GM13976 (cell line): ENCODE data around the gene DCDC2C.

ENCODE experiments used
- DNase-seq: peaks from one replicate; pipeline ENCODE4 v3.0.0; 2012; ENCODE audit warnings: low spot score
- CTCF ChIP-seq: IDR thresholded peaks from 2 replicates; pipeline ENCODE4 v1.5.1; 2012; ENCODE audit warnings: borderline replicate concordance, mild to moderate bottlenecking; ENCODE audit not compliant: insufficient read depth; ENCODE audit errors: extremely low read depth, missing control alignments, control extremely low read depth
- in situ Hi-C: fragments of 300-500 bp; cut with MboI; formaldehyde crosslinking; loops from one replicate; pipeline ENCODE4 v1.12.0; 2022; ENCODE audit warnings: low sequenced_read_pairs, mixed read lengths, inconsistent platforms; ENCODE audit not compliant: unreplicated experiment

The DCDC2C gene

GRCh38 chr2:3872451-3872850 lies 169.1 kb downstream of the DCDC2C start:
- in situ Hi-C loops = no loop called here
- no peak for TF ChIP-seq CTCF

GRCh38 chr2:3873899-3874298 lies 170.5 kb downstream of the DCDC2C start:
- DNase-seq = no peak
- in situ Hi-C loops = no loop called here
- no peak for TF ChIP-seq CTCF

More at GRCh38 chr2:3872451-3872850, 169.1 kb downstream of the DCDC2C start:
- no peak for DNase-seq

GRCh38 chr2:3876221-3876620 lies 172.8 kb downstream of the DCDC2C start:
- TF ChIP-seq CTCF = no peak
- in situ Hi-C loops = no loop called here
- no peak for DNase-seq

- no peak for DNase-seq
- in situ Hi-C loops = no loop called here
- no peak for TF ChIP-seq CTCF
These were observed 173.3 kb downstream of the DCDC2C start for GRCh38 chr2:3876685-3877084.

GRCh38 chr2:3885629-3886628 lies 182.6 kb downstream of the DCDC2C start:
- no peak for DNase-seq
- TF ChIP-seq CTCF = no peak

GRCh38 chr2:3895021-3895420 lies 191.6 kb downstream of the DCDC2C start:
- DNase-seq = no peak
- no peak for TF ChIP-seq CTCF
- in situ Hi-C loops = no loop called here

More at GRCh38 chr2:3885629-3886628, 182.6 kb downstream of the DCDC2C start:
- in situ Hi-C loops = no loop called here
